HCT116 (cell line): ENCODE data around the gene GOLGA3. TPM values are rescaled to one million over a fixed set of nuclear protein-coding genes. Genes with fewer than 3 reads are reported as not detected.

Source experiments
- ATAC-seq: fragments of 200-7000 bp; cut with Tn5 transposase; 2 replicates; pipeline ENCODE4 v1.9.1; 2020; ENCODE audit warnings: mild to moderate bottlenecking, moderate library complexity
- BruUV-seq: library from RNA; stranded (reverse); fragments of 400-500 nt; replicated peaks from 2 replicates; lab custom pipeline; 2021; lab: Mats Ljungman, UMichigan
- CTCF ChIA-PET: fragments of 300-600 bp; sonication (Branson Sonifier 250); formaldehyde crosslinking; loops from one replicate; lab custom pipeline; 2021; ENCODE audit warnings: antibody characterized with exemption; lab: Charles Lee
- POLR2A ChIA-PET: fragments of 300-600, 350-600 bp; sonication (Branson Sonifier 250); formaldehyde crosslinking; loops from one replicate; lab custom pipeline; 2021; ENCODE audit warnings: antibody characterized with exemption; lab: Charles Lee
- RAD21 ChIA-PET, 2 experiments: fragments of 300-600 bp; sonication (Branson Sonifier 250); formaldehyde crosslinking; loops; one replicate each; lab custom pipeline; 2023; ENCODE audit warnings: low total read pairs in 2 of 2; ENCODE audit not compliant: uncharacterized antibody in 2 of 2, unreplicated experiment in 2 of 2, low non-redundant PET in 1 of 2; lab: Charles Lee
- DNase-seq: peaks from one replicate; pipeline ENCODE4 v3.0.0-alpha.2; 2010; ENCODE audit warnings: low read depth, low spot score
- H2AFZ ChIP-seq: fragments of 200-600 bp; shearing (Covaris generic), sonication (generic); 2 replicates; pipeline ENCODE4 v1.6.1; 2017; ENCODE audit warnings: low read depth, mixed run types, mixed read lengths, antibody characterized with exemption, low read length; ENCODE audit not compliant: poor library complexity, severe bottlenecking
- H3K27ac ChIP-seq: 2 replicates; pipeline ENCODE4 v1.5.1; 2012; ENCODE audit warnings: low read depth, low read length
- H3K27me3 ChIP-seq: fragments of 200-600 bp; sonication (generic); 2 replicates; pipeline ENCODE4 v1.6.1; 2016; ENCODE audit warnings: mixed run types, low read length, mixed read lengths; ENCODE audit not compliant: insufficient read depth
- H3K36me3 ChIP-seq, 2 experiments: fragments of 200-500 bp in 1 of 2; fragments of 200-600 bp in 1 of 2; sonication (Bioruptor generic) in 1 of 2; sonication (generic) in 1 of 2; 2 replicates each; pipeline versions ENCODE4 v1.5.1 to v1.6.1; 2014 to 2016; ENCODE audit warnings: low read length in 2 of 2, inconsistent platforms in 1 of 2, mixed read lengths in 1 of 2, mixed run types in 1 of 2; ENCODE audit not compliant: insufficient read depth in 2 of 2, control insufficient read depth in 1 of 2
- H3K4me1 ChIP-seq, 2 experiments: fragments of 200-600 bp in 1 of 2; sonication (generic) in 1 of 2; 2 replicates each; pipeline versions ENCODE4 v1.5.1 to v1.6.1; 2012 to 2017; ENCODE audit warnings: low read length in 2 of 2, inconsistent platforms in 1 of 2, mild to moderate bottlenecking in 1 of 2, mixed read lengths in 1 of 2, mixed run types in 1 of 2, moderate library complexity in 1 of 2; ENCODE audit not compliant: insufficient read depth in 2 of 2, control insufficient read depth in 1 of 2
- H3K4me2 ChIP-seq: fragments of 200-600 bp; sonication (generic); 2 replicates; pipeline ENCODE4 v1.6.1; 2017; ENCODE audit warnings: mixed run types, low read length, mixed read lengths
- H3K4me3 ChIP-seq, 2 experiments: fragments of 200-600 bp in 1 of 2; sonication (generic) in 1 of 2; replicated peaks in 1 of 2; 2 replicates each; pipeline ENCODE4 v1.5.1; 2011 to 2016; ENCODE audit warnings: low read length in 2 of 2, control low read depth in 1 of 2, low read depth in 1 of 2, mild to moderate bottlenecking in 1 of 2, mixed read lengths in 1 of 2, mixed run types in 1 of 2
- H3K79me2 ChIP-seq: fragments of 200-600 bp; sonication (generic); 2 replicates; pipeline ENCODE4 v1.6.1; 2017; ENCODE audit warnings: mild to moderate bottlenecking, mixed run types, low read length, moderate library complexity, mixed read lengths; ENCODE audit not compliant: insufficient read depth
- H3K9ac ChIP-seq: fragments of 200-600 bp; sonication (generic); 2 replicates; pipeline ENCODE4 v1.6.1; 2016; ENCODE audit warnings: low read length, mixed read lengths
- H3K9me2 ChIP-seq: fragments of 200-600 bp; sonication (generic), shearing (Covaris generic); 2 replicates; pipeline ENCODE4 v1.6.1; 2017; ENCODE audit warnings: mixed run types, mild to moderate bottlenecking, moderate library complexity; ENCODE audit not compliant: insufficient read depth
- H3K9me3 ChIP-seq, 2 experiments: fragments of 200-500 bp in 1 of 2; fragments of 200-600 bp in 1 of 2; sonication (Bioruptor generic) in 1 of 2; sonication (generic) in 1 of 2; 2 replicates each; pipeline ENCODE4 v1.6.1; 2014 to 2017; ENCODE audit warnings: low read length in 2 of 2, mixed read lengths in 2 of 2, inconsistent platforms in 1 of 2, low read depth in 1 of 2, mild to moderate bottlenecking in 1 of 2, mixed run types in 1 of 2, moderate library complexity in 1 of 2; ENCODE audit not compliant: control insufficient read depth in 1 of 2, insufficient read depth in 1 of 2
- H4K20me1 ChIP-seq: fragments of 200-600 bp; sonication (generic), shearing (Covaris generic); 2 replicates; pipeline ENCODE4 v1.6.1; 2017; ENCODE audit warnings: mixed run types, mild to moderate bottlenecking, moderate library complexity; ENCODE audit not compliant: insufficient read depth
- CEBPB ChIP-seq: IDR thresholded peaks from 2 replicates; pipeline ENCODE4 v1.6.1; 2012; ENCODE audit warnings: low read depth
- EGR1 ChIP-seq: IDR thresholded peaks from 2 replicates; pipeline ENCODE4 v1.6.1; 2012; ENCODE audit warnings: low read depth
- ELF1 ChIP-seq: IDR thresholded peaks from 2 replicates; pipeline ENCODE4 v1.6.1; 2012; ENCODE audit warnings: low read depth, borderline replicate concordance
- EZH2 ChIP-seq: fragments of 200-600 bp; sonication (generic); IDR thresholded peaks from 2 replicates; pipeline ENCODE4 v1.6.1; 2017; ENCODE audit warnings: antibody characterized with exemption, mixed run types
- EZH2phosphoT487 ChIP-seq: fragments of 200-600 bp; IDR thresholded peaks from 2 replicates; pipeline ENCODE4 v1.6.1; 2018; ENCODE audit warnings: antibody characterized with exemption, borderline replicate concordance
- FOSL1 ChIP-seq: IDR thresholded peaks from 2 replicates; pipeline ENCODE4 v1.6.1; 2012; ENCODE audit warnings: low read depth
- JUND ChIP-seq: IDR thresholded peaks from 2 replicates; pipeline ENCODE4 v1.6.1; 2012
- POLR2A ChIP-seq: IDR thresholded peaks from 2 replicates; pipeline ENCODE4 v1.7.0; 2011; ENCODE audit warnings: borderline replicate concordance; ENCODE audit not compliant: insufficient read depth, insufficient read length; ENCODE audit errors: extremely low read depth
- POLR2AphosphoS5 ChIP-seq: IDR thresholded peaks from 2 replicates; pipeline ENCODE4 v1.6.1; 2011; ENCODE audit warnings: mild to moderate bottlenecking, low read depth, low read length, moderate library complexity
- RAD21 ChIP-seq: IDR thresholded peaks from 2 replicates; pipeline ENCODE4 v1.6.1; 2012; ENCODE audit warnings: low read depth, mild to moderate bottlenecking
- SIN3A ChIP-seq: IDR thresholded peaks from 2 replicates; pipeline ENCODE4 v1.6.1; 2012; ENCODE audit warnings: low read depth
- SP1 ChIP-seq: IDR thresholded peaks from 2 replicates; pipeline ENCODE4 v1.6.1; 2012; ENCODE audit warnings: low read depth
- SRF ChIP-seq: IDR thresholded peaks from 2 replicates; pipeline ENCODE4 v1.6.1; 2012; ENCODE audit warnings: low read depth
- TCF7L2 ChIP-seq: IDR thresholded peaks from 2 replicates; pipeline ENCODE4 v1.7.0; 2011; ENCODE audit warnings: borderline replicate concordance, inconsistent platforms; ENCODE audit not compliant: insufficient read depth, insufficient read length; ENCODE audit errors: extremely low read depth
- ZFX ChIP-seq: fragments of 450-650 bp; IDR thresholded peaks from 2 replicates; pipeline ENCODE4 v1.6.1; 2017
- ZNF274 ChIP-seq: fragments of 200-500 bp; sonication (Bioruptor generic); IDR thresholded peaks from 2 replicates; pipeline ENCODE4 v1.6.1; 2014; ENCODE audit warnings: mild to moderate bottlenecking, low read depth, low read length, inconsistent platforms
- intact Hi-C: fragments of 100-400 bp; cut with micrococcal nuclease; formaldehyde crosslinking; loops from 2 replicates; pipeline ENCODE4 v1.10.0; 2022
- total RNA-seq: library from RNA; stranded (reverse); gene quantifications from one replicate; pipeline ENCODE4 v1.2.1, GENCODE V29; 2021; ENCODE audit not compliant: unreplicated experiment
- TF ChIP-seq, protein P1 (sequence below), 3 experiments: fragments of 200-600 bp in 1 of 3; sonication (generic) in 1 of 3; IDR thresholded peaks in 2 of 3; conservative IDR thresholded peaks in 1 of 3; 2 replicates each; pipeline ENCODE4 v1.5.1; 2012 to 2017; ENCODE audit warnings: low read depth in 2 of 3, low read length in 2 of 3, antibody characterized with exemption in 1 of 3, borderline replicate concordance in 1 of 3, control low read depth in 1 of 3, mild to moderate bottlenecking in 1 of 3, mixed read lengths in 1 of 3, mixed run types in 1 of 3, moderate library complexity in 1 of 3; ENCODE audit not compliant: insufficient read depth in 1 of 3
- TF ChIP-seq, protein P2 (sequence below): IDR thresholded peaks from 2 replicates; pipeline ENCODE4 v1.6.1; 2011; ENCODE audit warnings: mild to moderate bottlenecking, low read length, moderate library complexity; ENCODE audit not compliant: insufficient replicate concordance; ENCODE audit errors: extremely low read depth
- TF ChIP-seq, protein P3 (sequence below): IDR thresholded peaks from 2 replicates; pipeline ENCODE4 v1.6.1; 2012; ENCODE audit warnings: low read depth

The GOLGA3 gene
- total RNA-seq, 1 experiment from 2014 or later: 35.1 TPM

DNA sequence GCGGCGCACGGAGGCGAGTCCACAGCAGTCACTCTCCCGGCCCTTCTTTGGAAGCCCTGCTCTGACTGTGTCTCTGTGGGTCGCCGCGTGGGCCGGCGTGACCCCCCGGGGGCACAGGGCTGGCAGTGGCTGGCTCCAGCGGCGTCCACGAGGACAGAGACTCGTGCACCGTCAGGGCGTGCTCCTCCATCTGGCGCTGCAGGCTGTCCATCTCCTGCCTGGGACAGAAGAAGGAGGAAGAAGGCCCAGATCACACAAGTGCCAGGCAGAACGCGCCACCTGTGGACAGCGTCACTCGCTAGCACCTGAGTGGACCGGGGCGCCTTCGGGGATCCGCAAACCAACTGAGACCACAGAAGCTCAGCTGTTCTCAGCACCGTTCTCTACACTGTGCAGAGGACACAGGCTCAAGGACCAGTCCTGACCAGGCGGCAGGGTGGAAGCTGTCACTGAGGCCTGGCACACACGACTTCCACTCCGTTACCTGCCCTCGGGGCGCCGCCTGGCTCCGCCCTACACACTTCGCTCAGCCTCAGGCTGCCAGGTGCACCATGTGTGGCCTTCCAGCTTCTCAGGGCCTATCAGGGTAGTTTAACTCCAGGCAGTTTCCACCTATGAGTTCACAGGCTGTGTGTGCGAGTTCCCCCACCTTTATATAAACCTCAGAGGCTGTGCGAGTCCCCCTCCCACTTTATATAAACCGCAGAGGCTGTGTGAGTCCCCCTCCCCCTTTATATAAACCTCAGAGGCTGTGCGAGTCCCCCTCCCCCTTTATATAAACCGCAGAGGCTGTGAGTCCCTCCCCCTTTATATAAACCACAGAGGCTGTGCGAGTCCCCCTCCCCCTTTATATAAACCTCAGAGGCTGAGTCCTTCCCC lies 55.4 kb downstream of the GOLGA3 start:
- no peaks in the 10 kb centered on the region for H4K20me1 ChIP-seq
- no TSS peak for BruUV-seq
- peaks cover 3 to 7% of the 10 kb centered on the region in 2 experiments; a peak in 1 of 4 replicates for H3K4me1 ChIP-seq
- ATAC-seq: no peak
- CTCF ChIA-PET: no interaction called here
- peaks cover 12 to 16% of the 10 kb centered on the region in 2 experiments; a peak in 3 of 4 replicates for H3K36me3 ChIP-seq
- H3K9me3 ChIP-seq: no peaks in the 10 kb centered on the region
- H3K27me3 ChIP-seq: no peaks in the 10 kb centered on the region
- DNase-seq: no peak
- H2AFZ ChIP-seq: no peak overlapping the region
- no peaks in the 10 kb centered on the region for H3K79me2 ChIP-seq
- TF ChIP-seq RAD21 (no peak), TCF7L2 (no peak), CEBPB (no peak), ZNF274 (no peak), SP1 (no peak), EZH2 (no peak), SRF (no peak), POLR2A (no peak), SIN3A (no peak), ZFX (no peak), EGR1 (no peak), POLR2AphosphoS5 (no peak), ELF1 (no peak), EZH2phosphoT487 (no peak), FOSL1 (no peak), JUND (no peak)
- TF ChIP-seq, protein P1, sequence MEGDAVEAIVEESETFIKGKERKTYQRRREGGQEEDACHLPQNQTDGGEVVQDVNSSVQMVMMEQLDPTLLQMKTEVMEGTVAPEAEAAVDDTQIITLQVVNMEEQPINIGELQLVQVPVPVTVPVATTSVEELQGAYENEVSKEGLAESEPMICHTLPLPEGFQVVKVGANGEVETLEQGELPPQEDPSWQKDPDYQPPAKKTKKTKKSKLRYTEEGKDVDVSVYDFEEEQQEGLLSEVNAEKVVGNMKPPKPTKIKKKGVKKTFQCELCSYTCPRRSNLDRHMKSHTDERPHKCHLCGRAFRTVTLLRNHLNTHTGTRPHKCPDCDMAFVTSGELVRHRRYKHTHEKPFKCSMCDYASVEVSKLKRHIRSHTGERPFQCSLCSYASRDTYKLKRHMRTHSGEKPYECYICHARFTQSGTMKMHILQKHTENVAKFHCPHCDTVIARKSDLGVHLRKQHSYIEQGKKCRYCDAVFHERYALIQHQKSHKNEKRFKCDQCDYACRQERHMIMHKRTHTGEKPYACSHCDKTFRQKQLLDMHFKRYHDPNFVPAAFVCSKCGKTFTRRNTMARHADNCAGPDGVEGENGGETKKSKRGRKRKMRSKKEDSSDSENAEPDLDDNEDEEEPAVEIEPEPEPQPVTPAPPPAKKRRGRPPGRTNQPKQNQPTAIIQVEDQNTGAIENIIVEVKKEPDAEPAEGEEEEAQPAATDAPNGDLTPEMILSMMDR (IDR thresholded peaks at IDR 0.05 in 2 of 3, conservative IDR thresholded peaks at IDR 0.05 in 1 of 3; ENCODE audit: borderline replicate concordance in 1 of 3, insufficient read depth in 1 of 3, low read depth in 2 of 3, low read length in 2 of 3): no peak
- TF ChIP-seq, protein P2, sequence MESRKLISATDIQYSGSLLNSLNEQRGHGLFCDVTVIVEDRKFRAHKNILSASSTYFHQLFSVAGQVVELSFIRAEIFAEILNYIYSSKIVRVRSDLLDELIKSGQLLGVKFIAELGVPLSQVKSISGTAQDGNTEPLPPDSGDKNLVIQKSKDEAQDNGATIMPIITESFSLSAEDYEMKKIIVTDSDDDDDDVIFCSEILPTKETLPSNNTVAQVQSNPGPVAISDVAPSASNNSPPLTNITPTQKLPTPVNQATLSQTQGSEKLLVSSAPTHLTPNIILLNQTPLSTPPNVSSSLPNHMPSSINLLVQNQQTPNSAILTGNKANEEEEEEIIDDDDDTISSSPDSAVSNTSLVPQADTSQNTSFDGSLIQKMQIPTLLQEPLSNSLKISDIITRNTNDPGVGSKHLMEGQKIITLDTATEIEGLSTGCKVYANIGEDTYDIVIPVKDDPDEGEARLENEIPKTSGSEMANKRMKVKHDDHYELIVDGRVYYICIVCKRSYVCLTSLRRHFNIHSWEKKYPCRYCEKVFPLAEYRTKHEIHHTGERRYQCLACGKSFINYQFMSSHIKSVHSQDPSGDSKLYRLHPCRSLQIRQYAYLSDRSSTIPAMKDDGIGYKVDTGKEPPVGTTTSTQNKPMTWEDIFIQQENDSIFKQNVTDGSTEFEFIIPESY: no peak
- TF ChIP-seq, protein P3, sequence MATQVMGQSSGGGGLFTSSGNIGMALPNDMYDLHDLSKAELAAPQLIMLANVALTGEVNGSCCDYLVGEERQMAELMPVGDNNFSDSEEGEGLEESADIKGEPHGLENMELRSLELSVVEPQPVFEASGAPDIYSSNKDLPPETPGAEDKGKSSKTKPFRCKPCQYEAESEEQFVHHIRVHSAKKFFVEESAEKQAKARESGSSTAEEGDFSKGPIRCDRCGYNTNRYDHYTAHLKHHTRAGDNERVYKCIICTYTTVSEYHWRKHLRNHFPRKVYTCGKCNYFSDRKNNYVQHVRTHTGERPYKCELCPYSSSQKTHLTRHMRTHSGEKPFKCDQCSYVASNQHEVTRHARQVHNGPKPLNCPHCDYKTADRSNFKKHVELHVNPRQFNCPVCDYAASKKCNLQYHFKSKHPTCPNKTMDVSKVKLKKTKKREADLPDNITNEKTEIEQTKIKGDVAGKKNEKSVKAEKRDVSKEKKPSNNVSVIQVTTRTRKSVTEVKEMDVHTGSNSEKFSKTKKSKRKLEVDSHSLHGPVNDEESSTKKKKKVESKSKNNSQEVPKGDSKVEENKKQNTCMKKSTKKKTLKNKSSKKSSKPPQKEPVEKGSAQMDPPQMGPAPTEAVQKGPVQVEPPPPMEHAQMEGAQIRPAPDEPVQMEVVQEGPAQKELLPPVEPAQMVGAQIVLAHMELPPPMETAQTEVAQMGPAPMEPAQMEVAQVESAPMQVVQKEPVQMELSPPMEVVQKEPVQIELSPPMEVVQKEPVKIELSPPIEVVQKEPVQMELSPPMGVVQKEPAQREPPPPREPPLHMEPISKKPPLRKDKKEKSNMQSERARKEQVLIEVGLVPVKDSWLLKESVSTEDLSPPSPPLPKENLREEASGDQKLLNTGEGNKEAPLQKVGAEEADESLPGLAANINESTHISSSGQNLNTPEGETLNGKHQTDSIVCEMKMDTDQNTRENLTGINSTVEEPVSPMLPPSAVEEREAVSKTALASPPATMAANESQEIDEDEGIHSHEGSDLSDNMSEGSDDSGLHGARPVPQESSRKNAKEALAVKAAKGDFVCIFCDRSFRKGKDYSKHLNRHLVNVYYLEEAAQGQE: no peak
- H3K27ac ChIP-seq: no peak overlapping the region
- no peak overlapping the region for H3K4me2 ChIP-seq
- H3K9ac ChIP-seq: no peak overlapping the region
- H3K4me3 ChIP-seq: no peak overlapping the region
- RAD21 ChIA-PET: no interaction called here
- POLR2A ChIA-PET: no interaction called here
- H3K9me2 ChIP-seq: no peaks in the 10 kb centered on the region
- intact Hi-C loops: no loop called here
